Stomach (tissue), 4 donors: ENCODE data around the gene MAGIX.

Experiments
- EP300 ChIP-seq: sonication (generic); formaldehyde crosslinking; IDR thresholded peaks from one replicate; pipeline ENCODE4 v1.6.1; 2017; ENCODE audit warnings: antibody characterized with exemption
- POLR2AphosphoS5 ChIP-seq, 3 donors: sonication (generic); formaldehyde crosslinking; IDR thresholded peaks; one replicate each; pipeline ENCODE4 v1.6.1; 2016; ENCODE audit warnings: antibody characterized with exemption in 3 of 3
- TF ChIP-seq, protein P1 (sequence below), 7 experiments: fragments of 450-650 bp in 4 of 7; fragments of 200-600 bp in 3 of 7; sonication (generic) in 3 of 7; IDR thresholded peaks; one replicate each; pipeline ENCODE4 v1.5.1; 2016 to 2019; ENCODE audit warnings: antibody characterized with exemption in 7 of 7, control low read depth in 2 of 7, mild to moderate bottlenecking in 1 of 7

DNA sequence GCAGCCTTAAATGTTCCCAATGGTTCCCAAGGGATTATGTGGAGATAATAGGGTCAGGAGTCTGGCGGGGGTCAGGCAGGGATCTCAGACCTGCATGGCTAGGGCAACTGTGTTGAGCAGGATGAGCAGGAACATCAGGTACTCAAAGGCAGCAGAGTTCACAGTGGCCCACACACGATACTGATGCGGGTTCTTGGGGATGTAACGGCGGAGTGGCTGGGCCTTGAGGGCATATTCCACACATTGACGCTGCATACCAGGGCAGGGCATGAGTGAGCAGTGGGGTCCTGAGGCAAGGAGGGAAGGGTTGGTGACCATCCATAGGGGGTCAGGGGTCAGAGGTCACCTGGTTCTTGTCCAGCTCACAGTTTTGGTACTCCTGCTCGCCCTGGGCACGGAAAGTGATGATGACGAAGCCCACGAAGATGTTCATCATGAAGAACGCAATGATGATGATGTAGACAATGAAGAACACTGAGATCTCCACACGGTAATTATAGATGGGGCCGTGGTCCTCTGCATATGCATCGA lies 52.5 kb downstream of the MAGIX start:
- TF ChIP-seq, protein P1, sequence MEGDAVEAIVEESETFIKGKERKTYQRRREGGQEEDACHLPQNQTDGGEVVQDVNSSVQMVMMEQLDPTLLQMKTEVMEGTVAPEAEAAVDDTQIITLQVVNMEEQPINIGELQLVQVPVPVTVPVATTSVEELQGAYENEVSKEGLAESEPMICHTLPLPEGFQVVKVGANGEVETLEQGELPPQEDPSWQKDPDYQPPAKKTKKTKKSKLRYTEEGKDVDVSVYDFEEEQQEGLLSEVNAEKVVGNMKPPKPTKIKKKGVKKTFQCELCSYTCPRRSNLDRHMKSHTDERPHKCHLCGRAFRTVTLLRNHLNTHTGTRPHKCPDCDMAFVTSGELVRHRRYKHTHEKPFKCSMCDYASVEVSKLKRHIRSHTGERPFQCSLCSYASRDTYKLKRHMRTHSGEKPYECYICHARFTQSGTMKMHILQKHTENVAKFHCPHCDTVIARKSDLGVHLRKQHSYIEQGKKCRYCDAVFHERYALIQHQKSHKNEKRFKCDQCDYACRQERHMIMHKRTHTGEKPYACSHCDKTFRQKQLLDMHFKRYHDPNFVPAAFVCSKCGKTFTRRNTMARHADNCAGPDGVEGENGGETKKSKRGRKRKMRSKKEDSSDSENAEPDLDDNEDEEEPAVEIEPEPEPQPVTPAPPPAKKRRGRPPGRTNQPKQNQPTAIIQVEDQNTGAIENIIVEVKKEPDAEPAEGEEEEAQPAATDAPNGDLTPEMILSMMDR (IDR thresholded peaks at IDR 0.05): no peak
- TF ChIP-seq EP300 (no peak), POLR2AphosphoS5 (IDR thresholded peaks at IDR 0.05) (no peak)
